GM12865 (cell line): ENCODE measurements around the gene PNMA1.

Experiments used
- DNase-seq: peaks from one replicate; pipeline ENCODE4 v3.0.0; 2010; ENCODE audit warnings: low read depth
- H3K4me3 ChIP-seq: 2 replicates; pipeline ENCODE4 v1.5.1; 2011; ENCODE audit warnings: mild to moderate bottlenecking, low read depth, low read length, control low read depth
- TF ChIP-seq, protein P1 (sequence below): IDR thresholded peaks from 2 replicates; pipeline ENCODE4 v1.5.1; 2011; ENCODE audit warnings: low read length, control low read depth, low read depth, inconsistent platforms; ENCODE audit not compliant: insufficient read depth; ENCODE audit errors: missing control alignments

PNMA1 gene

GRCh38 chr14:73719361-73719760, 5.2 kb upstream of the PNMA1 start:
- TF ChIP-seq, protein P1, sequence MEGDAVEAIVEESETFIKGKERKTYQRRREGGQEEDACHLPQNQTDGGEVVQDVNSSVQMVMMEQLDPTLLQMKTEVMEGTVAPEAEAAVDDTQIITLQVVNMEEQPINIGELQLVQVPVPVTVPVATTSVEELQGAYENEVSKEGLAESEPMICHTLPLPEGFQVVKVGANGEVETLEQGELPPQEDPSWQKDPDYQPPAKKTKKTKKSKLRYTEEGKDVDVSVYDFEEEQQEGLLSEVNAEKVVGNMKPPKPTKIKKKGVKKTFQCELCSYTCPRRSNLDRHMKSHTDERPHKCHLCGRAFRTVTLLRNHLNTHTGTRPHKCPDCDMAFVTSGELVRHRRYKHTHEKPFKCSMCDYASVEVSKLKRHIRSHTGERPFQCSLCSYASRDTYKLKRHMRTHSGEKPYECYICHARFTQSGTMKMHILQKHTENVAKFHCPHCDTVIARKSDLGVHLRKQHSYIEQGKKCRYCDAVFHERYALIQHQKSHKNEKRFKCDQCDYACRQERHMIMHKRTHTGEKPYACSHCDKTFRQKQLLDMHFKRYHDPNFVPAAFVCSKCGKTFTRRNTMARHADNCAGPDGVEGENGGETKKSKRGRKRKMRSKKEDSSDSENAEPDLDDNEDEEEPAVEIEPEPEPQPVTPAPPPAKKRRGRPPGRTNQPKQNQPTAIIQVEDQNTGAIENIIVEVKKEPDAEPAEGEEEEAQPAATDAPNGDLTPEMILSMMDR, result no peak
- no peak overlapping the region for H3K4me3 ChIP-seq
- no peak for DNase-seq

- no peak for DNase-seq
- no peak overlapping the region for H3K4me3 ChIP-seq
- TF ChIP-seq, protein P1, result no peak
Observed at GRCh38 chr14:73718418-73719251, 4.5 kb upstream of the PNMA1 start.

GRCh38 chr14:73717711-73718417, 3.7 kb upstream of the PNMA1 start:
- DNase-seq, result no peak
- TF ChIP-seq, protein P1, result no peak

GRCh38 chr14:73717266-73717665, 3.1 kb upstream of the PNMA1 start:
- TF ChIP-seq, protein P1, result no peak
- DNase-seq, result no peak
- no peak overlapping the region for H3K4me3 ChIP-seq

More at GRCh38 chr14:73717711-73718417, 3.7 kb upstream of the PNMA1 start:
- H3K4me3 ChIP-seq, result no peak overlapping the region

DNA sequence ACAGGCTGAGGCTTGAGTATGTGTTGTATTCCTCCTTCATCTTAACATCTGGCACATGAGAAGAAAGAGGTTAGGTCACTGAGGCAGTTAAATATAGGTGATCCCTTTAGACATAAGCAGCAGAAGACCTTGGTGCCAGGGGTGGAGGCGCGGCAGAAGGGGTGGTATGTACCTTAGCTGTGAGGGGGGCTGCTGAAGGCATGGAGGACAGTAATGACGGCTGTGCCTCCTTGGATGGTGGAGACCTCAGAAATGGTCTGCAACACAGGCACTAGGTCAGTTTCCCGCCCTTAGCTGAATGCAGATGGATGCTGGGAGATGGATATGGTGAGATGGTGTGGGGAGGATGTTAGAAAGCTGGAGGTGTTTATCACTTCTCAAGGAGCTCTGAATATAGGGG, 1.5 kb upstream of the PNMA1 start:
- no peak for DNase-seq
- no peak overlapping the region for H3K4me3 ChIP-seq
- TF ChIP-seq, protein P1, result no peak

DNA sequence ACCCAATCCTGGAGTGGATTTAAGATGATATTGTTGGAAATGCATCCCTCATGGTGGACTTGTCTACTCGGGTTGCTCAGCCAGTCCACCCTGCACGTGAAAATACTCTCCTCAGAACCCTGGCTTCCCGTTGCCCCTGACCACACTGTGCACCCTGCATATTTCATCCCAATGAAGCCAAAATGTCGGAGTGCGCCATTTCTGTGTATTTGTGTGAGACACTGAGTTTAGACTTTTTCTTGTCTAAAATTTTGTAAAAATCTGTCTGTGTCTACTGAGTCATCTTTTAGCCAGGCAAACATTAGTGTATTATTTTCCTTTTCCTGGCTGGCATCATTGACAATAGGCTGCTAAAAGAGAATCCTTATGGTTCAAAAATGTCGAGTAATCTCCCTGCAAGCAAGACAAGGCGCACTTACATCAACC, 485 bp upstream of the PNMA1 start:
- no peak for DNase-seq
- TF ChIP-seq, protein P1, result no peak
- peak overlapping the region; percentile 26; the same call in 1 of the 2 replicates for H3K4me3 ChIP-seq
